ENCODE measurements around the gene OGFOD1.

Gene OGFOD1

DNA sequence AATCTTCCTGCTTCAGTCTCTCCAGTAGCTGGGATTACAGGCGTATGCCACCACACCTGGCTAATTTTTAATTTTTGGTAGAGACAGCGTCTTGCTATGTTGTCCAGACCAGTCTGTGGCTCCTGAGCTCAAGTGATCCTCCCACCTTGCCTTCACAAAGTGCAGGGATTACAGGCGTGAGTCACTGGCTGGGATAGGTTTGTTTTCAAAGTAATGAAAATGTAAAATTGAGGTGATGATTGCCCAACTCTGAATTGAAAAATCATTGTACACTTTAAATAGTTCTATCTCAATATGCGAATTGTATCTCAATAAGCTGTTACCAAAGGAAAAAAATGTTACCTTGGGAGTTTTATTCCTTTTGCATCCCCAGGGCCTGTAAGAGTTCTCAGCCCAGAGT lies 24.8 kb upstream of the OGFOD1 start:
- DNase-seq (ENCODE audit: low read depth in 3 of 3): no peak

DNA sequence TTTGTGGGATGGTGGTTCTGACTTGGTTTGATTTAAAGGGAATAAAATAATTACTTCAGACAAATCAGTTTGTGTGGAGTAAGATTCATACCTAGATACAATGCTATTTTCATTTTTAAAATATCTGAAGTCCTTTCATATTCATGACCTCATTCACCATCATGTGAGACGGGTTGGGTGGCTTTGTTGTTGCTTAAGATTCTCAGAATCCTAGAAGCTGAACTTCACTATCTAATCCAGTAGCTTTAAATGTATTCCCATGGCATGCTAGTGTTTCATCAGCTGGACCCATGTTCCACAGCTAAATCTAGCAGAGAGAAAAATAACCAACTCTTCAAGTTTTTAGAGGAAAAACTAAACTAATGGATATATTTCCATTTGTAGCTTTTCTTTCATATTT lies 23.3 kb upstream of the OGFOD1 start:
- no peak for DNase-seq (ENCODE audit: low read depth in 3 of 3)

DNA sequence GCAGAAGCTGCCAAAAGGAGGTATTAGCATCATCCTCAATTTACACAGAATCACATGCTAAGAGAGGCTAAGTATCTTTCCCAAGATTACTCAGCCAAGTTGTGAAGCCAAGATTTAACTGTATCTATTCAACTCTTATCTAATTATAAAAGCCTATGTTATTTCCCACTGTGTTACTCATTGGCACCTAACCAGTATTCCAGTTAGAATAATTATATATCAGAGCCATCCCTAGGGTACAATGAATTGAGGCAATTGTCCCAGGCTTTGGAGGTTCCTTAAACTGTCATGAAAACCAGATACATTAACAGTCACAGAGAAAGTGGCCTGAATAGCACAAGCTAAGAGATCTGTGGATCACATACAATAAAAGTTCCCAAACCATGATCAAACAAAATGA lies 15.1 kb upstream of the OGFOD1 start:
- DNase-seq (ENCODE audit: low read depth in 3 of 3): no peak

DNA sequence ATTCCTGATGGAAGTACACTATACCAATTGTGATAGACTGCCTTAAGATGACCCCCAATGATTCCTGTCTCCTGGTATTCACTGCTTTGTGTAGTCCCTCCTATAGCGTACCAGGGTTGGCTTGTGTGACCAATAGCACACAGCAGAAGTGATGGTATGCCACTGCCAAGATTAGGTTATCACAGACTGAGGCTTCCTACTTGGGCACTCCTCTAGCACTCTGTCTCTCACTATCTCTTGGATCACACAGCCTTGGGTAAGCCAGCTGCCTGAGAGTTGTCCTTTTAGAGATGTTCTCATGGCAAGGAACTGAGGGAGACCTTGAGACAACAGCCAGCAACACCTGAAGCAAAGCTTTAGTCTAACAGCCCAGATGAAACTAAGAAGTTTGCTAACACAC lies 13.3 kb upstream of the OGFOD1 start:
- no peak for DNase-seq (ENCODE audit: low read depth in 3 of 3)

DNA sequence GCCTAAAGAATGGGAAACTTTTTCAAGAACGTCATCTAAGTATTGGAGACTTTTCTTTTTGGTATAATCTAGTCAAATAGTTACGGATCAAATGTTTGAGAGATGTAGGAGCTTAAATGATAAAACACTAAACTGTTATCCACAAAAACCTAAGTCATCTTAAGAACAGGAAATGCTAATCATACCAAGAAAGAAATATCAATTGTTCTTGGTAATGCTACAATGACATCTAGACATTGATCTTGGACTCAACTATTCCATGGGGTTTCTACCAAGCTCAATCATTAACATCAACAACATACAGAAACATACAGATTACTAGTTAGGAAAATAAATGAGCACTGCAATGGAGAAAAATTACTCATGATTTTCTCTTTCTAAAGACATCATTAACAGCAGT lies 4.1 kb upstream of the OGFOD1 start:
- no peak for DNase-seq (ENCODE audit: low read depth in 3 of 3)

DNA sequence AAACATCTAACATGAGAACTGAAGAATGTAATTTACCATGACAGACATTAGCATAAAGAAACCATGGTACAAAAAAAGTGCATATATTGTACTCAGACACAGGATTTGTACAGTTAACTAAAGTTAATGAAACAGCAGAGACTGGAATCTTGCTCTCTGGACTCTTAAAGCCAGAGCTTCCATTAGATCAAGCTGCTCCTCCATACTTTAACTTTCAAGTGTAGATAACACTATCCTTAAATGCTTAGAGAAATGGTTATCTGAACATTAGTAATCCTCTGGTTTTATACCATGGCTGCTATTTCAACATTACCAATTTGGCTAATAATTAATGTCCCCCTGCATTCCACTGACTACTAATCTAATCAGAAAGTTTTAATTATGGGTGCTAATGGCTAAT lies 3.3 kb upstream of the OGFOD1 start:
- no peak for DNase-seq (ENCODE audit: low read depth in 3 of 3)

DNA sequence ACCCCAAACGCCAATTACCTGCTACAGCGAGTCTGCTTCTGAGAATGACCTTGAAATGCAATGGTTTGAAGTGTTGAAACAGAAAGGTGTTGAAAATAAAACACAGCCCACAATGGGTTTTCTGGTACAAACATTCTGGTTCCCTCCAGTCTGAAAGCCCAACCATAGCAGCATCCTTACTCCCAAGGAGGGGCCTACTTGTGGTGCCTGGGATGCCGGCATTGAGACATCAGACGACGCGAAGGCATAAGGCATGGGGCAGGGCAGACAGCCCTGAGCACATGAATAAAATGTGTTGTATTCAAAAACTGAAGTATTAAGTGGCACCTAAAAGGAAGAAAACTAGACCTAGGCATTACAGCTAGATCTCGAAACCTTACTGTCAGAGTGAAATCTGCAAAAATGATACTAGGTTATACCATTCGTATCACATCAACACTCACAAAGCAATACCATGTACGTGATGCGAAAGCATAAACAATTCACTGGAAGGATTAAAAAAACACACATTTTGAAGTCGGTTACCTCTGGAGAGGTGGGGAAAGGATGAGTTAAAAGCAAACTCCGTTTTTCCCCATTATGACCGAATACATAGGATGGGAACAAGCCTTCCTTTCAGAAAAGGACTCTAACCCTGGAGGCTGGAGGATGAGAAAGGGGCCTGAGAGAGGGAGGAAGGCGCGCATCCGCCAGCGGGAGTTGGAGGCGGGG lies 924 bp upstream of the OGFOD1 start:
- no peak for DNase-seq (ENCODE audit: low read depth in 3 of 3)

GRCh38 chr16:56451753-56452689 lies 667 bp downstream of the OGFOD1 start:
- no peak for DNase-seq (ENCODE audit: low read depth in 3 of 3)

GRCh38 chr16:56457927-56458470 lies 6.6 kb downstream of the OGFOD1 start:
- no peak for DNase-seq (ENCODE audit: low read depth in 3 of 3)

GRCh38 chr16:56460101-56460500 lies 8.7 kb downstream of the OGFOD1 start:
- no peak for DNase-seq (ENCODE audit: low read depth in 3 of 3)

DNA sequence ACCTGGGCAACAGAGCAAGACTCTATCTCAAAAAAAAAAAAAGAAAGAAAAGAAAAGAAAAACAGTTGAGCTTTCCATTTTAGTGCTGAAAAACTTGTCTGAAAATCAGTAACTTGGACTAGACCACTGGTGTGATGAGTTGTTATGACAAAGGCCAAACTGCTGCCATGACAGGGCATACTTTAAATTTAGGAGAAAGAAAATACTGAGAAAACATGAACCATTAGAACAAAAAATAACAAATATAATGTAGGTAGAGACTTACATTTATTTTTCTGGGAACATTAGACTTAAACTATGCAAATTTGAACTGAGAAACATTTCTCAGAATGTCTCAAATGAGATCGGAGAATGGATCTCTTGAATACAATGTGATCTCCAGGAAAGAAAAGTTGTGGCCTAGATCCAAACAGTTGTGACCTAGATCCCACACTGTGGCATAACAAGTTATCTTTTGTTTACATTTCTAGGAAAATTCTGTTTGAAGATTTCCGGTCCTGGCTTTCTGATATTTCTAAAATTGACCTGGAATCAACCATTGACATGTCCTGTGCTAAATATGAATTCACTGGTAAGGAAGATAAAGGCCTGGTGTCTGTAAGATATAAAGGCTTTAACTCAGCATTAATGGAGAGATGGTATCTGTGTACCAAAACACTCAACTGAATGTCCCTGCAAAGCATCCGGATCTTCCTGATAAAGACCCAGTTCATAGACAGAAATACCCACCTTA lies 10.9 kb downstream of the OGFOD1 start:
- no peak for DNase-seq (ENCODE audit: low read depth in 3 of 3)

- no peak for DNase-seq (ENCODE audit: low read depth in 3 of 3)
These were observed 11.8 kb downstream of the OGFOD1 start for GRCh38 chr16:56463153-56463552.

GRCh38 chr16:56466344-56466743 lies 15.0 kb downstream of the OGFOD1 start:
- DNase-seq (ENCODE audit: low read depth in 3 of 3): no peak

DNA sequence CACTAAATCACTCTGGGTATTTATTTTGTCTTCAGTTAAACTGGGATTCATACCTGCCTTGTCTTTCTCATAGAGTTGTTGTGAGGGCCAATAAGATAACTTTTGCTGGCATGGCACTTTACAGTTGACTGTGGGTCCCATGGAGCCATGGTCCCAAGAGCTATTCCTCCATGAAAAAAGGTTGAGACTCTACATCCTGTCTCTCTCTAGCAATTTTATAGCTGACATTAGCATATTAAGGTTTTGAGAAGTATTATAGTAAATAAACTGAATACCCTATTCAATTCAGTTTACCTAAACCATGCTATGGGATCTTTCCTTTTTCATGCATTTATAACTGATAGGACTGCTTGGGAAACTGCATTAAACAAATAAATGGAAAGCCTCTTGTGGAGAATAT lies 17.4 kb downstream of the OGFOD1 start:
- no peak for DNase-seq (ENCODE audit: low read depth in 3 of 3)

DNA sequence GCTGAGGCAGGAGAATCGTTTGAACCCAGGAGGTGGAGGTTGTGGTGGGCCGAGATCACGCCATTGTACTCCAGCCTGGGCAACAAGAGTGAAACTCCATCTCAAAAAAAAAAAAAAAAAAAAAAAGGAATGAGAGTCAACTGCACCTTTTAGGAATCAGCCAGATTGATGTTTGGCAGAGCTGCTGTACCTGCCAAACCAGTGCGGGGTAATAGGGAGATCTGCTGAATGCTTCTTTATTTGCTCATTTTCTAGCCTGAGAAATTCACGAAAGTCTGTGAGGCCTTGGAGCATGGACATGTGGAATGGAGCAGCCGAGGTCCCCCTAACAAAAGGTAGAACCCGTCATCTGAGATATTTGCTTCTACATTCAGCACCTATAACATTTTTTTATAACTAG lies 18.4 kb downstream of the OGFOD1 start:
- no peak for DNase-seq (ENCODE audit: low read depth in 3 of 3)

- no peak for DNase-seq (ENCODE audit: low read depth in 3 of 3)
These were observed 18.9 kb downstream of the OGFOD1 start for GRCh38 chr16:56470232-56470631.

GRCh38 chr16:56470666-56471065 lies 19.3 kb downstream of the OGFOD1 start:
- no peak for DNase-seq (ENCODE audit: low read depth in 3 of 3)

DNA sequence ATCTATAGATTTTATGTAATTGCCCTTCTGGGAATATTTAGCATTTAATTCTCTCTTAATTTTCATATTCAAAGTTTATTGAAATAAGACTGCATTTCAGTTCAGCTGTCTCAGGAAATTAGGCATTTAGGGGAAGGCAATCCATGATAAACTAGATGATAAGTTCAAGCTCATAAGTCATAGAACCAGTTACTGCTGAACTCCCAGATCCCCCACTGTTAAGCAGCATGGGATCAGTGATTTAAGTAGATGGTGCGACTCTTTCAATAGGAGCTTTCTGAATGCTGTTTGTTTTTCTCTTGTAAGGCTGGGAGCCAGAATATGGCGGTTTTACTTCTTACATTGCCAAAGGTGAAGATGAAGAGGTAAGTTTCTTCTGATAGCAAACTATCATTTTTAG lies 23.8 kb downstream of the OGFOD1 start:
- DNase-seq (ENCODE audit: low read depth in 3 of 3): no peak

DNA sequence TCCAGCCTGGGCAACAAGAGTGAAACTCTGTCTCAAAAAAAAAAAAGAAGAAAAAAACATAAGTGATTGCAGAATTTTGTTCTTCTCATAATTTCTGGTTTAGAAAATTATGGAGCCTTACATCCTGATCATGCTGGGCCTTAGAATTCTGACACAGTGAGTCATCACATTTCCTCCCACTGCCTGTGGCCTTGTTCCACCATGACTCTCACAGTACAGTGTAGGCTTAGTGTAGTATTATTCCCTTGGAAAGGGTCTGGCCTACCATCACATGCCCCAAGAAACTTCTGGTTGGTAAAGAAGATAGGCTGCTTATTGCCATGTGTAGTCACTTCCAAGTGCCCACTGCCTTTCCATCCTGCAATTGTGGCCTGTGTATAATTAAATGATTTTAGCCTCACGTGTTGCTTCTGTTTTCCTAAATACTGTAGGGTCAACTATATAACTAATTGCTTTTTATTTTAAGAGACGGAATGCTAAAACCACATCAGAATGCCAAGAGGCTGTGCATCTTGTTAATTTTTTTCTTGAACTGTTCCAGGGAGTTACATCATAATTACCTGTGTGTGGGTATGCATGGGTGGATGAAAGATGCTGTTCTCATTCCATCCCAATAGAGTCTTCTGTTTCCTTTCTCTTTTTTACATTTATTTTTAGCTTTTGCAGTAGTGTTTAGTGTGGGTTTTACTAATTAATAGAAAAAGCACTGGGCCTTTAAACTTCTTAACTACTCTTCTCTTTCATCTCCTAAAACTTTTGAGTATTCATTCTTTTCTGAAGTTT lies 25.9 kb downstream of the OGFOD1 start:
- DNase-seq (ENCODE audit: low read depth in 3 of 3): peak in 1 of 3 experiments; percentile 9

DNA sequence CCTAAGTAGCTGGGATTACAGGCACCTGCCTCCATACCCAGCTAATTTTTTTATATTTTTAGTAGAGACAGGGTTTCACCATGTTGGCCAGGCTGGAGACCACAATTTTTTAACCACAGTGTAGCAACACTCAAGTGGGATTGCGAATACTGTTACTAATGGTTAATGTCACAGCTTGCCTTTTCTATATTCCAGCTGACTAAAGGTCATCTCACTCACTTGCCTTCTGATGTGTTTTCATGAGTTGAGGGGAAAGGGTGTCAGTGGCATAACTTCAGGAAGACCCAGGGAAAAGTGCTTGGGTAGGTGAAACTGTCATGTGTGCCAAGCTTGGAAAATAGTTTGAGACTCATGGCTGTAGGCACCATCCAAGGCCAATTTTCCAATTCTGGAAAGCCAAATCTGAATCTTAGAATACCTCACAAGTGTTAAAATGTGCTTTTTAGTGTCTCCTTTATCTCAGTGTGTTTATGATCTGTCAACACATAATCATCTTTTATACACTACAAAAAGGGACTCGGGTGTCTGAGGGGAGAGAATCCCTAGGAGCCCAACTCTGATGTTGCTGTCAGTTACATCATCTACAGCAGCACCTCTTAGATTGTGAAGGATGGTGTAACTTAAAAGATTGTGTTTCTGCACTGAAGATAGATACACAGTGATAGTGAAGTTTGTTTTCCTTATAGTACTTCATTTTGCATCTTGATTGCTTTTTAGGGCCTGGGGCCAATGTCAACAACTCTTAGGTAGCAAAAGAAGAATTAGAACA lies 27.1 kb downstream of the OGFOD1 start:
- DNase-seq (ENCODE audit: low read depth in 3 of 3): no peak

GRCh38 chr16:56479469-56479868 lies 28.1 kb downstream of the OGFOD1 start:
- no peak for DNase-seq (ENCODE audit: low read depth in 3 of 3)

Data from stimulated activated CD4-positive, alpha-beta T cell treated with anti-CD3 and anti-CD28 coated beads, TNF-alpha, amount 100 ng/mL, for 24 hours (primary cell).